GM23338 (cell line): ENCODE data around the gene ZBTB49.

Experiments used
- CTCF ChIP-seq, 2 experiments: fragments of 200-600 bp in 1 of 2; sonication (generic) in 1 of 2; conservative IDR thresholded peaks; 2 replicates each; pipeline versions ENCODE4 v1.5.1 to v1.6.1; 2016 to 2017; ENCODE audit warnings: antibody characterized with exemption in 2 of 2, low read depth in 2 of 2, mild to moderate bottlenecking in 2 of 2, moderate library complexity in 1 of 2
- EZH2 ChIP-seq: fragments of 200-600 bp; sonication (generic); IDR thresholded peaks from one replicate; pipeline ENCODE4 v1.8.0; 2017; ENCODE audit warnings: antibody characterized with exemption, mild to moderate bottlenecking, low read depth; ENCODE audit not compliant: unreplicated experiment
- EZH2phosphoT487 ChIP-seq: fragments of 200-600 bp; sonication (generic); IDR thresholded peaks from one replicate; pipeline ENCODE4 v1.8.1; 2018; ENCODE audit warnings: antibody characterized with exemption; ENCODE audit not compliant: unreplicated experiment
- POLR2AphosphoS5 ChIP-seq: IDR thresholded peaks from 2 replicates; pipeline ENCODE4 v1.6.1; 2016; ENCODE audit warnings: antibody characterized with exemption, low read depth

- no peak for TF ChIP-seq CTCF (conservative IDR thresholded peaks at IDR 0.05; ENCODE audit: low read depth in 2 of 2)
- TF ChIP-seq POLR2AphosphoS5 = no peak
- TF ChIP-seq EZH2 = no peak
- no peak for TF ChIP-seq EZH2phosphoT487
Measured at GRCh38 chr4:4320951-4321714, 31.1 kb downstream of the ZBTB49 start.
